Neural cell (in vitro differentiated cells): ENCODE results near the gene TCF4.

ENCODE experiments used
- CTCF ChIP-seq: fragments of 450-650 bp; IDR thresholded peaks from 2 replicates; pipeline ENCODE4 v1.5.1; 2014; ENCODE audit warnings: antibody characterized with exemption, mild to moderate bottlenecking, moderate library complexity; ENCODE audit not compliant: poor library complexity, severe bottlenecking
- EZH2 ChIP-seq: fragments of 200-600, 300-800 bp; shearing (Covaris generic), sonication (generic); IDR thresholded peaks from 2 replicates; pipeline ENCODE4 v1.6.1; 2014; ENCODE audit warnings: antibody characterized with exemption, low read length, borderline replicate concordance, mild to moderate bottlenecking; ENCODE audit not compliant: insufficient read depth, poor library complexity, severe bottlenecking
- TAF1 ChIP-seq: IDR thresholded peaks from 2 replicates; pipeline ENCODE4 v1.6.1; 2012; ENCODE audit warnings: low read depth

DNA sequence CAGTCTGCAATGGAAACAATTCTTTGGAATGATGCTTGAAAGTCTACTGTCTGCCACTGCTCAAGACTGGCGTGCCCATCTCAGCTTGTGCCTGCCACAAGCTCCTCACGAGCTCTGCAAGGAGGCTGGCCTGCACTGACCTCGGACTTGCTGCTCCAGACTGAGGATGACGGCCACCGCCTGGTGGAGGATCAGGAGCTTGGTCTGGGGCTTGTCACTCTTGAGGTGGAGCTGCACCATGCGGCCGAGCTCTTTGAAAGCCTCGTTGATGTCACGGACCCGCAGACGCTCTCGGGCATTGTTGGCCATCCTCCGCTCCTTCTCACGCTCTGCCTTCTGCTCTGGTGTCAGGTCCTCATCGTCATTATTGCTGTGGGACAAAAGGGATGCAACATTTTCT lies 359.3 kb downstream of the TCF4 start:
- TF ChIP-seq CTCF (no peak), TAF1 (no peak), EZH2 (no peak)
